ENCODE data around the gene C21orf91.

The C21orf91 gene

GRCh38 chr21:17797967-17798366 lies 21.2 kb downstream of the C21orf91 start:
- DNase-seq (ENCODE audit: low read depth): no peak

- no peak for DNase-seq (ENCODE audit: low read depth)
Observed at GRCh38 chr21:17796503-17796902, 22.7 kb downstream of the C21orf91 start.

GRCh38 chr21:17796037-17796403 lies 23.1 kb downstream of the C21orf91 start:
- DNase-seq (ENCODE audit: low read depth): no peak

- DNase-seq (ENCODE audit: low read depth): no peak
Observed at GRCh38 chr21:17795146-17796036, 23.8 kb downstream of the C21orf91 start.

- DNase-seq (ENCODE audit: low read depth): no peak
Observed at GRCh38 chr21:17794518-17795145, 24.5 kb downstream of the C21orf91 start.

- DNase-seq (ENCODE audit: low read depth): no peak
Observed at GRCh38 chr21:17793246-17794123, 25.7 kb downstream of the C21orf91 start.

GRCh38 chr21:17789656-17790055 lies 29.5 kb downstream of the C21orf91 start:
- DNase-seq (ENCODE audit: low read depth): no peak

- no peak for DNase-seq (ENCODE audit: low read depth)
Observed at GRCh38 chr21:17789069-17789468, 30.1 kb downstream of the C21orf91 start.

- DNase-seq (ENCODE audit: low read depth): no peak
Observed at GRCh38 chr21:17786851-17787181, 32.3 kb downstream of the C21orf91 start.

- DNase-seq (ENCODE audit: low read depth): no peak
Observed at GRCh38 chr21:17786071-17786850, 32.9 kb downstream of the C21orf91 start.

GRCh38 chr21:17785403-17785788 lies 33.8 kb downstream of the C21orf91 start:
- DNase-seq (ENCODE audit: low read depth): no peak

GRCh38 chr21:17784604-17785402 lies 34.4 kb downstream of the C21orf91 start:
- no peak for DNase-seq (ENCODE audit: low read depth)

GRCh38 chr21:17784180-17784598 lies 35.0 kb downstream of the C21orf91 start:
- DNase-seq (ENCODE audit: low read depth): no peak

- no peak for DNase-seq (ENCODE audit: low read depth)
Observed at GRCh38 chr21:17783481-17784179, 35.5 kb downstream of the C21orf91 start.

- DNase-seq (ENCODE audit: low read depth): no peak
Observed at GRCh38 chr21:17783003-17783402, 36.2 kb downstream of the C21orf91 start.

- DNase-seq (ENCODE audit: low read depth): no peak
Observed at GRCh38 chr21:17782051-17782450, 37.1 kb downstream of the C21orf91 start.

GRCh38 chr21:17781524-17781923 lies 37.6 kb downstream of the C21orf91 start:
- DNase-seq (ENCODE audit: low read depth): no peak

GRCh38 chr21:17780539-17780938 lies 38.6 kb downstream of the C21orf91 start:
- no peak for DNase-seq (ENCODE audit: low read depth)

GRCh38 chr21:17779980-17780379 lies 39.2 kb downstream of the C21orf91 start:
- DNase-seq (ENCODE audit: low read depth): no peak

- no peak for DNase-seq (ENCODE audit: low read depth)
Observed at GRCh38 chr21:17779496-17779895, 39.7 kb downstream of the C21orf91 start.
